ENCODE measurements around the gene S100A8. TPM values are rescaled to one million over a fixed set of nuclear protein-coding genes. Genes with fewer than 3 reads are reported as not detected.

S100A8 gene
- not detected for polyA plus RNA-seq (2013, experiment 1 of 2)
- polyA plus RNA-seq (2013, experiment 2 of 2): not detected

- no peaks in the 10 kb centered on the region for H3K27me3 ChIP-seq (ENCODE audit: insufficient read depth, low read length)
- H3K9me3 ChIP-seq (ENCODE audit: insufficient read depth, low read depth, low read length): no peaks in the 10 kb centered on the region
- no peaks in the 10 kb centered on the region for H3K4me1 ChIP-seq (ENCODE audit: insufficient read depth, low read length)
- H3K27ac ChIP-seq (ENCODE audit: low read depth, low read length): no peak within 1 kb of the TSS
- H3K36me3 ChIP-seq (ENCODE audit: insufficient read depth, low read length): no peaks in the 10 kb centered on the region
- 87% methylated on average over 6 of the region's 7 CpGs for WGBS
- H3K9ac ChIP-seq (ENCODE audit: low read depth, low read length): no peak within 1 kb of the TSS
- no peak within 1 kb of the TSS for H3K4me3 ChIP-seq (ENCODE audit: low read length)
Observed at GRCh38 chr1:153390938-153391710, at the start of gene S100A8. TSS of gene S100A8 (minus strand) at chr1:153391073. CDS start at chr1:153390535, 538 bp downstream.

- Histone ChIP-seq H3K9ac (ENCODE audit: low read depth, low read length) (no peak overlapping the region), H3K27me3 (ENCODE audit: insufficient read depth, low read length) (no peaks in the 10 kb centered on the region), H3K4me3 (ENCODE audit: low read length) (no peak overlapping the region), H3K4me1 (ENCODE audit: insufficient read depth, low read length) (no peaks in the 10 kb centered on the region), H3K36me3 (ENCODE audit: insufficient read depth, low read length) (no peaks in the 10 kb centered on the region), H3K9me3 (ENCODE audit: insufficient read depth, low read depth, low read length) (no peaks in the 10 kb centered on the region), H3K27ac (ENCODE audit: low read depth, low read length) (no peak overlapping the region)
Observed at GRCh38 chr1:153439273-153439672, 48.4 kb upstream of the S100A8 start.

GRCh38 chr1:153438599-153438998 is 47.7 kb upstream of the S100A8 start:
- H3K27me3 ChIP-seq (ENCODE audit: insufficient read depth, low read length): no peaks in the 10 kb centered on the region
- no peak overlapping the region for H3K27ac ChIP-seq (ENCODE audit: low read depth, low read length)
- WGBS: 76% methylated on average over 7 of the region's 7 CpGs
- no peaks in the 10 kb centered on the region for H3K4me1 ChIP-seq (ENCODE audit: insufficient read depth, low read length)
- H3K9ac ChIP-seq (ENCODE audit: low read depth, low read length): no peak overlapping the region
- no peak overlapping the region for H3K4me3 ChIP-seq (ENCODE audit: low read length)
- H3K9me3 ChIP-seq (ENCODE audit: insufficient read depth, low read depth, low read length): no peaks in the 10 kb centered on the region
- no peaks in the 10 kb centered on the region for H3K36me3 ChIP-seq (ENCODE audit: insufficient read depth, low read length)

- Histone ChIP-seq H3K36me3 (ENCODE audit: insufficient read depth, low read length) (no peaks in the 10 kb centered on the region), H3K27ac (ENCODE audit: low read depth, low read length) (no peak overlapping the region), H3K27me3 (ENCODE audit: insufficient read depth, low read length) (no peaks in the 10 kb centered on the region), H3K4me3 (ENCODE audit: low read length) (no peak overlapping the region), H3K4me1 (ENCODE audit: insufficient read depth, low read length) (no peaks in the 10 kb centered on the region), H3K9ac (ENCODE audit: low read depth, low read length) (no peak overlapping the region), H3K9me3 (ENCODE audit: insufficient read depth, low read depth, low read length) (no peaks in the 10 kb centered on the region)
- WGBS: 86% methylated on average over 4 of the region's 4 CpGs
Observed at GRCh38 chr1:153437236-153437635, 46.4 kb upstream of the S100A8 start.

- Histone ChIP-seq H3K4me1 (ENCODE audit: insufficient read depth, low read length) (no peaks in the 10 kb centered on the region), H3K27me3 (ENCODE audit: insufficient read depth, low read length) (no peaks in the 10 kb centered on the region), H3K9ac (ENCODE audit: low read depth, low read length) (no peak overlapping the region), H3K27ac (ENCODE audit: low read depth, low read length) (no peak overlapping the region), H3K36me3 (ENCODE audit: insufficient read depth, low read length) (no peaks in the 10 kb centered on the region), H3K4me3 (ENCODE audit: low read length) (no peak overlapping the region), H3K9me3 (ENCODE audit: insufficient read depth, low read depth, low read length) (no peaks in the 10 kb centered on the region)
- WGBS: 85% methylated on average over 11 of the region's 11 CpGs
Observed at GRCh38 chr1:153434746-153435455, 44.0 kb upstream of the S100A8 start.

- 86% methylated on average over 9 of the region's 9 CpGs for WGBS
- Histone ChIP-seq H3K9me3 (ENCODE audit: insufficient read depth, low read depth, low read length) (no peaks in the 10 kb centered on the region), H3K4me1 (ENCODE audit: insufficient read depth, low read length) (no peaks in the 10 kb centered on the region), H3K36me3 (ENCODE audit: insufficient read depth, low read length) (no peaks in the 10 kb centered on the region), H3K4me3 (ENCODE audit: low read length) (no peak overlapping the region), H3K27me3 (ENCODE audit: insufficient read depth, low read length) (no peaks in the 10 kb centered on the region), H3K9ac (ENCODE audit: low read depth, low read length) (no peak overlapping the region), H3K27ac (ENCODE audit: low read depth, low read length) (no peak overlapping the region)
Observed at GRCh38 chr1:153432874-153433681, 42.2 kb upstream of the S100A8 start.

- H3K9ac ChIP-seq (ENCODE audit: low read depth, low read length): no peak overlapping the region
- no peaks in the 10 kb centered on the region for H3K36me3 ChIP-seq (ENCODE audit: insufficient read depth, low read length)
- no peaks in the 10 kb centered on the region for H3K27me3 ChIP-seq (ENCODE audit: insufficient read depth, low read length)
- no peak overlapping the region for H3K4me3 ChIP-seq (ENCODE audit: low read length)
- WGBS: 75% methylated on average over 4 of the region's 4 CpGs
- H3K9me3 ChIP-seq (ENCODE audit: insufficient read depth, low read depth, low read length): no peaks in the 10 kb centered on the region
- H3K27ac ChIP-seq (ENCODE audit: low read depth, low read length): no peak overlapping the region
- no peaks in the 10 kb centered on the region for H3K4me1 ChIP-seq (ENCODE audit: insufficient read depth, low read length)
Observed at GRCh38 chr1:153431928-153432327, 41.1 kb upstream of the S100A8 start.

- H3K4me1 ChIP-seq (ENCODE audit: insufficient read depth, low read length): no peaks in the 10 kb centered on the region
- no peaks in the 10 kb centered on the region for H3K36me3 ChIP-seq (ENCODE audit: insufficient read depth, low read length)
- no peak overlapping the region for H3K4me3 ChIP-seq (ENCODE audit: low read length)
- whole genome bisulfite sequencing: 71% methylated on average over 2 of the region's 3 CpGs
- no peaks in the 10 kb centered on the region for H3K9me3 ChIP-seq (ENCODE audit: insufficient read depth, low read depth, low read length)
- no peak overlapping the region for H3K9ac ChIP-seq (ENCODE audit: low read depth, low read length)
- H3K27me3 ChIP-seq (ENCODE audit: insufficient read depth, low read length): no peaks in the 10 kb centered on the region
- H3K27ac ChIP-seq (ENCODE audit: low read depth, low read length): no peak overlapping the region
Observed at GRCh38 chr1:153431427-153431826, 40.6 kb upstream of the S100A8 start.

- H3K4me1 ChIP-seq (ENCODE audit: insufficient read depth, low read length): no peaks in the 10 kb centered on the region
- H3K27me3 ChIP-seq (ENCODE audit: insufficient read depth, low read length): no peaks in the 10 kb centered on the region
- 85% methylated on average over 17 of the region's 17 CpGs for WGBS
- H3K4me3 ChIP-seq (ENCODE audit: low read length): no peak overlapping the region
- H3K36me3 ChIP-seq (ENCODE audit: insufficient read depth, low read length): no peaks in the 10 kb centered on the region
- H3K27ac ChIP-seq (ENCODE audit: low read depth, low read length): no peak overlapping the region
- H3K9ac ChIP-seq (ENCODE audit: low read depth, low read length): no peak overlapping the region
- no peaks in the 10 kb centered on the region for H3K9me3 ChIP-seq (ENCODE audit: insufficient read depth, low read depth, low read length)
Observed at GRCh38 chr1:153431002-153431401, 40.1 kb upstream of the S100A8 start.

GRCh38 chr1:153430561-153430960 is 39.7 kb upstream of the S100A8 start:
- WGBS: 82% methylated on average over 3 of the region's 3 CpGs
- no peak overlapping the region for H3K4me3 ChIP-seq (ENCODE audit: low read length)
- H3K27me3 ChIP-seq (ENCODE audit: insufficient read depth, low read length): 0 out of 2 replicates have a peak, but pooled peaks cover 2% of the 10 kb centered on the region

GRCh38 chr1:153430166-153430553 is 39.3 kb upstream of the S100A8 start:
- H3K27ac ChIP-seq (ENCODE audit: low read depth, low read length): no peak overlapping the region
- WGBS: 87% methylated on average over 2 of the region's 2 CpGs
- H3K27me3 ChIP-seq (ENCODE audit: insufficient read depth, low read length): 0 out of 2 replicates have a peak, but pooled peaks cover 2% of the 10 kb centered on the region

More at GRCh38 chr1:153430561-153430960, 39.7 kb upstream of the S100A8 start:
- Histone ChIP-seq H3K4me1 (ENCODE audit: insufficient read depth, low read length) (no peaks in the 10 kb centered on the region), H3K9ac (ENCODE audit: low read depth, low read length) (no peak overlapping the region), H3K27ac (ENCODE audit: low read depth, low read length) (no peak overlapping the region), H3K9me3 (ENCODE audit: insufficient read depth, low read depth, low read length) (no peaks in the 10 kb centered on the region), H3K36me3 (ENCODE audit: insufficient read depth, low read length) (no peaks in the 10 kb centered on the region)

More at GRCh38 chr1:153430166-153430553, 39.3 kb upstream of the S100A8 start:
- Histone ChIP-seq H3K36me3 (ENCODE audit: insufficient read depth, low read length) (no peaks in the 10 kb centered on the region), H3K4me1 (ENCODE audit: insufficient read depth, low read length) (no peaks in the 10 kb centered on the region), H3K9me3 (ENCODE audit: insufficient read depth, low read depth, low read length) (no peaks in the 10 kb centered on the region), H3K4me3 (ENCODE audit: low read length) (no peak overlapping the region), H3K9ac (ENCODE audit: low read depth, low read length) (no peak overlapping the region)

Measured in HUES64 (cell line).